Glutamatergic neuron (in vitro differentiated cells): ENCODE results near the gene MEN1. TPM values are rescaled to one million over a fixed set of nuclear protein-coding genes. Genes with fewer than 3 reads are reported as not detected.

ENCODE experiments used
- DNase-seq: peaks from one replicate; pipeline ENCODE4 v3.0.0; 2022
- H3K27ac Mint-ChIP-seq: one replicate; pipeline ENCODE4 v1.8.0; 2020; ENCODE audit warnings: mild to moderate bottlenecking, mixed read lengths, inconsistent platforms; ENCODE audit not compliant: unreplicated experiment
- H3K27me3 Mint-ChIP-seq: one replicate; pipeline ENCODE4 v1.8.0; 2020; ENCODE audit warnings: mild to moderate bottlenecking, moderate library complexity, mixed read lengths, inconsistent platforms; ENCODE audit not compliant: unreplicated experiment
- H3K36me3 Mint-ChIP-seq: one replicate; pipeline ENCODE4 v1.8.0; 2020; ENCODE audit warnings: mild to moderate bottlenecking, mixed read lengths, inconsistent platforms; ENCODE audit not compliant: unreplicated experiment
- H3K4me1 Mint-ChIP-seq: one replicate; pipeline ENCODE4 v1.8.0; 2020; ENCODE audit warnings: mild to moderate bottlenecking, low read depth, mixed read lengths, inconsistent platforms; ENCODE audit not compliant: unreplicated experiment
- H3K4me3 Mint-ChIP-seq: one replicate; pipeline ENCODE4 v1.8.0; 2020; ENCODE audit warnings: mild to moderate bottlenecking, mixed read lengths, inconsistent platforms; ENCODE audit not compliant: unreplicated experiment
- H3K9me3 Mint-ChIP-seq: one replicate; pipeline ENCODE4 v1.8.0; 2020; ENCODE audit warnings: mild to moderate bottlenecking, moderate library complexity, mixed read lengths, inconsistent platforms; ENCODE audit not compliant: unreplicated experiment
- CTCF ChIP-seq: fragments of 200-600 bp; sonication (generic); IDR thresholded peaks from one replicate; pipeline ENCODE4 v1.5.0; 2021; ENCODE audit not compliant: partially characterized antibody, unreplicated experiment
- total RNA-seq: library from RNA; stranded (reverse); fragmentation: NEBNext Ultra II Directional; extraction: Animal tissue kit (Norgen Biotek cat#: 25700); gene quantifications from one replicate; pipeline ENCODE4 v1.2.1, GENCODE V29; 2021; ENCODE audit not compliant: unreplicated experiment

MEN1 gene
- total RNA-seq, 1 donor from 2014 or later = 39.7 TPM

GRCh38 chr11:64844330-64845128 lies 34.2 kb upstream of the MEN1 start, which contains the start of gene CDC42BPG:
Gene CDC42BPG (minus strand): TSS chr11:64844653. CDS start chr11:64844569, 84 bp downstream.
- H3K27ac Mint-ChIP-seq = peak within 1 kb of the TSS; percentile 52
- H3K36me3 Mint-ChIP-seq = peaks cover 1% of the 10 kb centered on the region
- TF ChIP-seq CTCF = peak; percentile 40

GRCh38 chr11:64843686-64844329 lies 33.5 kb upstream of the MEN1 start:
- no peak for TF ChIP-seq CTCF
- H3K4me3 Mint-ChIP-seq = peak overlapping the region; percentile 82
- H3K9me3 Mint-ChIP-seq = peaks cover 5% of the 10 kb centered on the region
- peaks cover 4% of the 10 kb centered on the region for H3K36me3 Mint-ChIP-seq
- no peak for DNase-seq
- peaks cover 6% of the 10 kb centered on the region for H3K4me1 Mint-ChIP-seq
- H3K27ac Mint-ChIP-seq = no peak overlapping the region
- peaks cover 19% of the 10 kb centered on the region for H3K27me3 Mint-ChIP-seq

More at GRCh38 chr11:64844330-64845128, 34.2 kb upstream of the MEN1 start, which contains the start of gene CDC42BPG:
- peaks cover 16% of the 10 kb centered on the region for H3K27me3 Mint-ChIP-seq
- peaks cover 5% of the 10 kb centered on the region for H3K4me1 Mint-ChIP-seq
- H3K9me3 Mint-ChIP-seq = peaks cover 5% of the 10 kb centered on the region
- peak; percentile 86 for DNase-seq
- peak within 1 kb of the TSS; percentile 82 for H3K4me3 Mint-ChIP-seq

GRCh38 chr11:64842851-64843685 lies 32.7 kb upstream of the MEN1 start:
- H3K4me1 Mint-ChIP-seq = peaks cover 6% of the 10 kb centered on the region
- peaks cover 19% of the 10 kb centered on the region for H3K27me3 Mint-ChIP-seq
- no peak for TF ChIP-seq CTCF
- no peak overlapping the region for H3K27ac Mint-ChIP-seq
- H3K36me3 Mint-ChIP-seq = peaks cover 4% of the 10 kb centered on the region
- H3K9me3 Mint-ChIP-seq = peaks cover 5% of the 10 kb centered on the region
- H3K4me3 Mint-ChIP-seq = peak overlapping the region; percentile 63
- no peak for DNase-seq

GRCh38 chr11:64842366-64842759 lies 32.0 kb upstream of the MEN1 start:
- Mint-ChIP-seq H3K27ac (no peak overlapping the region), H3K9me3 (peaks cover 5% of the 10 kb centered on the region), H3K4me3 (no peak overlapping the region), H3K4me1 (peaks cover 6% of the 10 kb centered on the region), H3K27me3 (peaks cover 19% of the 10 kb centered on the region), H3K36me3 (peaks cover 4% of the 10 kb centered on the region)
- no peak for DNase-seq
- TF ChIP-seq CTCF = no peak
